CD4-positive, alpha-beta memory T cell (primary cell): ENCODE measurements around the gene CYP1B1. TPM values are rescaled to one million over a fixed set of nuclear protein-coding genes. Genes with fewer than 3 reads are reported as not detected.
A peak's percentile ranks its signal among the peaks of the same experiment; 100 is the strongest.

Experiments
- CTCF ChIA-PET: fragments of 350-600 bp; sonication (Branson Sonifier 250); formaldehyde crosslinking; loops from one replicate; lab custom pipeline; 2021; ENCODE audit warnings: inconsistent platforms; ENCODE audit not compliant: partially characterized antibody; lab: Charles Lee
- POLR2A ChIA-PET: fragments of 350-600 bp; sonication (Branson Sonifier 250); formaldehyde crosslinking; loops from one replicate; lab custom pipeline; 2021; ENCODE audit not compliant: partially characterized antibody; lab: Charles Lee
- DNase-seq, 5 donors: peaks; one replicate each; pipeline versions ENCODE4 v3.0.0 to v3.0.0-alpha.2; 2020 to 2022; ENCODE audit warnings: mixed read lengths in 1 of 5
- H3K27ac ChIP-seq: one replicate; pipeline ENCODE4 v1.7.0; 2013; ENCODE audit warnings: low read depth, low read length
- H3K27me3 ChIP-seq: 2 replicates; pipeline ENCODE4 v1.7.0; 2013; ENCODE audit warnings: mild to moderate bottlenecking, low read length, moderate library complexity; ENCODE audit not compliant: insufficient read depth
- H3K36me3 ChIP-seq: 2 replicates; pipeline ENCODE4 v1.7.0; 2013; ENCODE audit warnings: mild to moderate bottlenecking, low read length, moderate library complexity; ENCODE audit not compliant: insufficient read depth
- H3K4me1 ChIP-seq: 2 replicates; pipeline ENCODE4 v1.7.0; 2013; ENCODE audit warnings: mild to moderate bottlenecking, low read length, moderate library complexity; ENCODE audit not compliant: insufficient read depth
- H3K4me3 ChIP-seq, 2 donors: one replicate each; pipeline ENCODE4 v1.7.0; 2013; ENCODE audit warnings: low read length in 2 of 2, mild to moderate bottlenecking in 1 of 2
- H3K9me3 ChIP-seq, 2 donors: one replicate each; pipeline ENCODE4 v1.7.0; 2013; ENCODE audit warnings: low read length in 2 of 2, control low read depth in 1 of 2; ENCODE audit not compliant: control insufficient read depth in 1 of 2
- H3K27ac Mint-ChIP-seq, 7 donors: one replicate each; pipeline ENCODE4 v1.8.0; 2020 to 2021; ENCODE audit warnings: mixed read lengths in 7 of 7, mild to moderate bottlenecking in 6 of 7, inconsistent platforms in 3 of 7, moderate library complexity in 3 of 7
- H3K27me3 Mint-ChIP-seq, 2 donors: one replicate each; pipeline ENCODE4 v1.8.0; 2020 to 2021; ENCODE audit warnings: mixed read lengths in 2 of 2
- H3K36me3 Mint-ChIP-seq, 2 donors: one replicate each; pipeline ENCODE4 v1.8.0; 2020 to 2021; ENCODE audit warnings: mixed read lengths in 2 of 2, inconsistent platforms in 1 of 2, mild to moderate bottlenecking in 1 of 2
- H3K4me1 Mint-ChIP-seq, 4 donors: one replicate each; pipeline ENCODE4 v1.8.0; 2020 to 2021; ENCODE audit warnings: mixed read lengths in 4 of 4, mild to moderate bottlenecking in 1 of 4
- H3K4me3 Mint-ChIP-seq, 8 donors: one replicate each; pipeline ENCODE4 v1.8.0; 2020 to 2021; ENCODE audit warnings: mixed read lengths in 8 of 8, mild to moderate bottlenecking in 7 of 8, moderate library complexity in 6 of 8, inconsistent platforms in 3 of 8
- H3K9me3 Mint-ChIP-seq, 8 donors: one replicate each; pipeline ENCODE4 v1.8.0; 2020 to 2021; ENCODE audit warnings: mixed read lengths in 8 of 8, mild to moderate bottlenecking in 5 of 8, inconsistent platforms in 3 of 8, moderate library complexity in 1 of 8
- intact Hi-C: fragments of 100-400 bp; cut with micrococcal nuclease; formaldehyde crosslinking; loops from one replicate; pipeline ENCODE4 v1.15.1; 2023
- polyA plus RNA-seq, 2 donors: library from polyadenylated mRNA; unstranded; fragments of 300-500 nt; fragmentation: Illumina TruSeq; gene quantifications; one replicate each; pipeline ENCODE4 v1.2.3, GENCODE V29; 2021
- total RNA-seq, 2 experiments: library from RNA; stranded (reverse); gene quantifications; one replicate each; pipeline ENCODE4 v1.2.3, GENCODE V29; 2021

CYP1B1 gene
- total and polyA plus RNA-seq, 4 experiments from 2014 or later, result 0.04 to 6.4 (median 5.8) TPM; not detected in 1

- Mint-ChIP-seq H3K27ac (no peak overlapping the region), H3K36me3 (peaks cover 0 to 4% of the 10 kb centered on the region in 2 donors), H3K4me3 (peak overlapping the region in 2 of 8 donors; percentile 25 to 29), H3K4me1 (peaks cover 6 to 32% (median 15%) of the 10 kb centered on the region in 4 donors), H3K9me3 (no peaks in the 10 kb centered on the region), H3K27me3 (peaks cover 36 to 38% of the 10 kb centered on the region in 2 donors)
- H3K27ac ChIP-seq, result no peak overlapping the region
- H3K36me3 ChIP-seq, result no peaks in the 10 kb centered on the region
- H3K9me3 ChIP-seq, result no peaks in the 10 kb centered on the region
- H3K4me3 ChIP-seq, result no peak overlapping the region
- peaks cover 5% of the 10 kb centered on the region for H3K4me1 ChIP-seq
- ChIA-PET CTCF (no interaction called here), POLR2A (no interaction called here)
- peaks cover 13% of the 10 kb centered on the region for H3K27me3 ChIP-seq
- intact Hi-C loops, result no loop called here
- no peak for DNase-seq
Observed at GRCh38 chr2:38074764-38075506, 1.0 kb downstream of the CYP1B1 start.

DNA sequence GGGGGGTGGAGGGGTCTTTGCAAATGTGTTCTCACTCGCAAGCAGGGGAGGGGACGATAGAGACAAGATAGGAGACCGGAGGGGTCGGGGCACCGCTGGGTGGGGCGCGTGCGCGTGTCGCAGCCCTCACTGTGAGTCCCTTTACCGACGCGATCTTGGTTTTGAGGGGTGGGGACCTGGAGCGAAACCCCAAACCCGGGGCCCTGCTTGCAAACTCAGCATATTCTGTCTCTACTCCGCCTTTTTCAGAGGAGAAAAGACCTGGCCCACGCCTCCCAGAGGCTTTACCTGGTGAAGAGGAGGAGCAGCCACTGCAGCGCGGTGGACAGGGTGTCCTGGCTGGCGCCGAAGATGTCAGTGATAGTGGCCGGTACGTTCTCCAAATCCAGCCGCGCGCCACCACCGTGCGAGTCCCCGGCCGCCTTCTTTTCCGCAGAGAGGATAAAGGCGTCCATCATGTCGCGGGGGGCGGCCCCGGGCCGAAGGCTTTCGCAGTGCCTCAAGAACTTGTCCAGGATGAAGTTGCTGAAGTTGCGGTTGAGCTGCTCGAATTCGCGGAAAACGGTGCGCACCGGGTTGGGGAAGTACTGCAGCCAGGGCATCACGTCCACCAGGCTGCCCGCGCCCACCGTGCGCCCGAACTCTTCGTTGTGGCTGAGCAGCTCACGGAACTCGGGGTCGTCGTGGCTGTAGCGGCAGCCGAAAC is 1.7 kb downstream of the CYP1B1 start:
- no peak for DNase-seq
- Mint-ChIP-seq H3K36me3 (peaks cover 0 to 4% of the 10 kb centered on the region in 2 donors), H3K27me3 (peaks cover 33 to 36% of the 10 kb centered on the region in 2 donors), H3K4me1 (peaks cover 6 to 32% (median 15%) of the 10 kb centered on the region in 4 donors), H3K9me3 (no peaks in the 10 kb centered on the region), H3K27ac (no peak overlapping the region), H3K4me3 (peak overlapping the region in 7 of 8 donors; percentile 35 to 71 (median 57))
- ChIA-PET POLR2A (no interaction called here), CTCF (no interaction called here)
- Histone ChIP-seq H3K9me3 (no peaks in the 10 kb centered on the region), H3K27me3 (peaks cover 9% of the 10 kb centered on the region), H3K4me3 (no peak overlapping the region), H3K36me3 (no peaks in the 10 kb centered on the region), H3K27ac (no peak overlapping the region), H3K4me1 (peaks cover 5% of the 10 kb centered on the region)
- intact Hi-C loops, result no loop called here

DNA sequence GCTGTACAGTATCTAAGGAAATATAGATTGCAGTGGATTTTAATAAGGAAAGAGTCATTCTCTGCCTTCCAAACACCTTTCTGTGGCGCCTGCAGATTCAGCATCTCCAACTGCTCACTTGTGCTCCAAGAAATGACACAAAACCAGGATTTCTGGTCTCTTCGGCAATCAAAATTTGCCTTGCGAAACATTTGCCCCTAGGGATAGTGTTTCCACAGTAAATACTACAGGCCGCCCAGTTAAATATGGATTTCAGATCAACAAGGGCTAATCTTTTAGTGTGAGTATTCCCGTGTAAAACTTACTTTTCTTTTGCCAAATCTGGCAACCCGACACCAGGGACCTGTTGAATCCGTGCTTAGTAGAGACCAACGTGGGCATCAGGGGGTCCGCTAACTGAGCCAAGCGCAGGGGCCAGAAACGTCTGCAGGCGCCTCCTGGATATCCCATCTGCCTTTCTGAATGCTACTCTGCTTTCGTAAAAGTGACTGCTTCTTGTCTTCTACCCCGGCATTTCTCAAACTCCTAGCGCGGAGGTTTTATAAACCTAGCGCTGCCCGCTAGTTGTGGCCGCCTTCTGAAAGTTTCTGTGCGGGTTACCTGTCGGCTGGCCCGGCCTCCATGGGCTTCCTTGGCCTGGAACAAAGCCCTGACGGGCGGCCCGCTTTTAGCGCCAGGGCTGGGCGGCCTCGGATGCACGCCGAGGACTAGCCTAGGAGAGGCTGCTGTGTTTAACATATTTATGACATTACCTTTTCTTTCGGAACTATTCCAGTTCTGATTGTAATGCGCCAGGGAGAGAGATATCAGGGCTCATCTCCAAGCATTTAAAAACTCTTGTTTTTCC is 2.5 kb downstream of the CYP1B1 start:
- intact Hi-C loops, result no loop called here
- H3K27me3 ChIP-seq, result peaks cover 9% of the 10 kb centered on the region
- H3K4me1 Mint-ChIP-seq, result peaks cover 6 to 32% (median 15%) of the 10 kb centered on the region in 4 donors
- peaks cover 27 to 34% of the 10 kb centered on the region in 2 donors for H3K27me3 Mint-ChIP-seq
- ChIA-PET CTCF (no interaction called here), POLR2A (no interaction called here)
- no peaks in the 10 kb centered on the region for H3K9me3 Mint-ChIP-seq
- H3K9me3 ChIP-seq, result no peaks in the 10 kb centered on the region
- H3K4me1 ChIP-seq, result peaks cover 5% of the 10 kb centered on the region
- peak overlapping the region in 6 of 8 donors; percentile 35 to 71 (median 58) for H3K4me3 Mint-ChIP-seq
- no peaks in the 10 kb centered on the region for H3K36me3 ChIP-seq
- H3K27ac ChIP-seq, result no peak overlapping the region
- peaks cover 0 to 4% of the 10 kb centered on the region in 2 donors for H3K36me3 Mint-ChIP-seq
- peak overlapping the region in 1 of 7 donors; percentile 41 for H3K27ac Mint-ChIP-seq
- no peak overlapping the region for H3K4me3 ChIP-seq
- no peak for DNase-seq

- Mint-ChIP-seq H3K36me3 (peaks cover 0 to 4% of the 10 kb centered on the region in 2 donors), H3K27ac (no peak overlapping the region), H3K9me3 (no peaks in the 10 kb centered on the region), H3K27me3 (peaks cover 21 to 26% of the 10 kb centered on the region in 2 donors), H3K4me3 (no peak overlapping the region), H3K4me1 (peaks cover 2 to 18% (median 9%) of the 10 kb centered on the region in 4 donors)
- ChIA-PET CTCF (no interaction called here), POLR2A (no interaction called here)
- no peak overlapping the region for H3K4me3 ChIP-seq
- H3K36me3 ChIP-seq, result no peaks in the 10 kb centered on the region
- no peak overlapping the region for H3K27ac ChIP-seq
- H3K9me3 ChIP-seq, result no peaks in the 10 kb centered on the region
- intact Hi-C loops, result no loop called here
- H3K4me1 ChIP-seq, result no peaks in the 10 kb centered on the region
- peaks cover 4% of the 10 kb centered on the region for H3K27me3 ChIP-seq
- no peak for DNase-seq
Observed at GRCh38 chr2:38070438-38070837, 5.5 kb downstream of the CYP1B1 start.

GRCh38 chr2:38068234-38068633 is 7.7 kb downstream of the CYP1B1 start:
- CTCF ChIA-PET, result no interaction called here

GRCh38 chr2:38066421-38067115 is 9.4 kb downstream of the CYP1B1 start:
- H3K4me3 Mint-ChIP-seq, result no peak overlapping the region
- no peaks in the 10 kb centered on the region for H3K4me1 Mint-ChIP-seq
- no peak for DNase-seq
- no peaks in the 10 kb centered on the region for H3K9me3 ChIP-seq
- H3K36me3 ChIP-seq, result no peaks in the 10 kb centered on the region
- H3K27me3 Mint-ChIP-seq, result peaks cover 7 to 11% of the 10 kb centered on the region in 2 donors
- ChIA-PET POLR2A (no interaction called here), CTCF (no interaction called here)
- H3K27ac ChIP-seq, result no peak overlapping the region
- no peaks in the 10 kb centered on the region for H3K27me3 ChIP-seq
- H3K4me3 ChIP-seq, result no peak overlapping the region
- H3K36me3 Mint-ChIP-seq, result no peaks in the 10 kb centered on the region
- H3K9me3 Mint-ChIP-seq, result peaks cover 0 to 2% (median 0%) of the 10 kb centered on the region in 8 donors
- intact Hi-C loops, result no loop called here
- H3K27ac Mint-ChIP-seq, result no peak overlapping the region
- no peaks in the 10 kb centered on the region for H3K4me1 ChIP-seq

More at GRCh38 chr2:38068234-38068633, 7.7 kb downstream of the CYP1B1 start:
- Mint-ChIP-seq H3K27me3 (peaks cover 10 to 15% of the 10 kb centered on the region in 2 donors), H3K27ac (no peak overlapping the region), H3K36me3 (no peaks in the 10 kb centered on the region), H3K4me1 (peaks cover 0 to 2% (median under 1%) of the 10 kb centered on the region in 4 donors), H3K9me3 (no peaks in the 10 kb centered on the region), H3K4me3 (no peak overlapping the region)
- Histone ChIP-seq H3K27me3 (no peaks in the 10 kb centered on the region), H3K4me1 (no peaks in the 10 kb centered on the region), H3K4me3 (no peak overlapping the region), H3K27ac (no peak overlapping the region), H3K9me3 (no peaks in the 10 kb centered on the region), H3K36me3 (no peaks in the 10 kb centered on the region)
- POLR2A ChIA-PET, result interaction anchor here (0.7 kb wide), 1 partner anchor 15 kb away, joined by 3 read pairs; no protein-coding TSS in a partner anchor
- intact Hi-C loops, result no loop called here
- no peak for DNase-seq
